Smooth muscle cell of the umbilical artery (primary cell): ENCODE data around the gene ALG8. TPM values are rescaled to one million over a fixed set of nuclear protein-coding genes. Genes with fewer than 3 reads are reported as not detected.

Experiments used
- total RNA-seq: library from RNA; depleted of rRNA; stranded (reverse); fragments of >200 nt; gene quantifications from 2 replicates; pipeline ENCODE4 v1.2.3, GENCODE V29; 2014

ALG8 gene
- 33.1 and 38.6 TPM in 2 replicates for total RNA-seq

GRCh38 chr11:78139422-78140391, at the start of gene ALG8:
ALG8 (minus strand) TSS chr11:78139626; CDS start chr11:78139588, 38 bp downstream.

GRCh38 chr11:78188286-78189173, 49.1 kb upstream of the ALG8 start, which contains the start of the genes KCTD21 and USP35:
KCTD21 (minus strand) TSS chr11:78188626; CDS start chr11:78174554, 14,072 bp downstream.
USP35 (plus strand) TSS chr11:78188919; CDS start chr11:78196246, 7,327 bp downstream.

GRCh38 chr11:78079232-78080083, 60.0 kb downstream of the ALG8 start, which contains the start of gene NDUFC2:
NDUFC2 (minus strand) TSS chr11:78079862; CDS start chr11:78079744, 118 bp downstream.

GRCh38 chr11:78063440-78064181, 75.8 kb downstream of the ALG8 start, which contains the start of gene THRSP:
THRSP (plus strand) TSS chr11:78063861; CDS start chr11:78063882, 21 bp downstream.

Other genes with a start within 250 kb of the ALG8 start
- gene INTS4, start 145.0 kb downstream of the ALG8 start, total RNA-seq: 34.7 and 38.4 TPM in 2 replicates
- 0.30 and 0.42 TPM in 2 replicates for gene KCTD14, start 116.3 kb downstream of the ALG8 start, total RNA-seq
- not detected in 2 replicates for gene THRSP, start 75.8 kb downstream of the ALG8 start, total RNA-seq
- gene NDUFC2, start 59.8 kb downstream of the ALG8 start, total RNA-seq: 76.0 and 106 TPM in 2 replicates
- 7.4 and 10.1 TPM in 2 replicates for gene KCTD21, start 49.0 kb upstream of the ALG8 start, total RNA-seq
- 10.1 and 17.9 TPM in 2 replicates for gene USP35, start 49.3 kb upstream of the ALG8 start, total RNA-seq